Naive thymus-derived CD4-positive, alpha-beta T cell (primary cell): ENCODE results near the gene ADGRB2. TPM values are rescaled to one million over a fixed set of nuclear protein-coding genes. Genes with fewer than 3 reads are reported as not detected.

Experiments used
- ATAC-seq: fragments of 150-1000 bp; cut with Tn5 transposase; 2 replicates; pipeline ENCODE4 v1.10.0; 2021; ENCODE audit warnings: mild to moderate bottlenecking, moderate library complexity
- CTCF ChIA-PET: fragments of 350-600 bp; sonication (Branson Sonifier 250); formaldehyde crosslinking; loops from one replicate; lab custom pipeline; 2021; ENCODE audit warnings: antibody characterized with exemption; lab: Charles Lee
- POLR2A ChIA-PET: fragments of 350-600 bp; sonication (Branson Sonifier 250); formaldehyde crosslinking; loops from one replicate; lab custom pipeline; 2021; ENCODE audit warnings: antibody characterized with exemption, inconsistent platforms; lab: Charles Lee
- DNase-seq, 9 donors: peaks; one replicate each; pipeline versions ENCODE4 v3.0.0 to v3.0.0-alpha.2; 2020 to 2022; ENCODE audit warnings: mixed read lengths in 1 of 9
- H3K27ac ChIP-seq: one replicate; pipeline ENCODE4 v1.7.0; 2013; ENCODE audit warnings: mild to moderate bottlenecking, low read depth, low read length, moderate library complexity
- H3K27me3 ChIP-seq, 2 donors: one replicate each; pipeline ENCODE4 v1.7.0; 2013; ENCODE audit warnings: low read length in 2 of 2, mild to moderate bottlenecking in 2 of 2, moderate library complexity in 2 of 2; ENCODE audit not compliant: control insufficient read depth in 2 of 2, insufficient read depth in 2 of 2
- H3K36me3 ChIP-seq, 3 experiments: 1 replicate in 2 of 3; 2 replicates in 1 of 3; pipeline ENCODE4 v1.7.0; 2013; ENCODE audit warnings: low read length in 3 of 3, mild to moderate bottlenecking in 3 of 3, moderate library complexity in 1 of 3; ENCODE audit not compliant: insufficient read depth in 3 of 3, control insufficient read depth in 2 of 3
- H3K4me1 ChIP-seq, 2 donors: one replicate each; pipeline ENCODE4 v1.7.0; 2013; ENCODE audit warnings: low read length in 2 of 2, mild to moderate bottlenecking in 2 of 2, moderate library complexity in 1 of 2; ENCODE audit not compliant: control insufficient read depth in 2 of 2, insufficient read depth in 2 of 2
- H3K4me3 ChIP-seq: 2 replicates; pipeline ENCODE4 v1.7.0; 2013; ENCODE audit warnings: mild to moderate bottlenecking, low read length
- H3K9me3 ChIP-seq, 3 experiments: 1 replicate in 2 of 3; 2 replicates in 1 of 3; pipeline ENCODE4 v1.7.0; 2013; ENCODE audit warnings: low read length in 3 of 3; ENCODE audit not compliant: control insufficient read depth in 2 of 3
- H3K27ac Mint-ChIP-seq, 9 donors: one replicate each; pipeline ENCODE4 v1.8.0; 2020 to 2022; ENCODE audit warnings: mixed read lengths in 9 of 9, mild to moderate bottlenecking in 8 of 9, moderate library complexity in 5 of 9, inconsistent platforms in 2 of 9
- H3K27me3 Mint-ChIP-seq, 5 donors: one replicate each; pipeline ENCODE4 v1.8.0; 2021 to 2022; ENCODE audit warnings: mixed read lengths in 5 of 5, mild to moderate bottlenecking in 1 of 5
- H3K36me3 Mint-ChIP-seq, 5 donors: one replicate each; pipeline ENCODE4 v1.8.0; 2020 to 2022; ENCODE audit warnings: mixed read lengths in 5 of 5, mild to moderate bottlenecking in 3 of 5, inconsistent platforms in 1 of 5
- H3K4me1 Mint-ChIP-seq, 7 donors: one replicate each; pipeline ENCODE4 v1.8.0; 2020 to 2022; ENCODE audit warnings: mixed read lengths in 7 of 7, mild to moderate bottlenecking in 3 of 7, inconsistent platforms in 1 of 7
- H3K4me3 Mint-ChIP-seq, 10 donors: one replicate each; pipeline ENCODE4 v1.8.0; 2020 to 2022; ENCODE audit warnings: mild to moderate bottlenecking in 10 of 10, mixed read lengths in 10 of 10, moderate library complexity in 6 of 10, inconsistent platforms in 2 of 10
- H3K9me3 Mint-ChIP-seq, 11 donors: one replicate each; pipeline ENCODE4 v1.8.0; 2020 to 2022; ENCODE audit warnings: mixed read lengths in 11 of 11, mild to moderate bottlenecking in 4 of 11, inconsistent platforms in 1 of 11, moderate library complexity in 1 of 11
- intact Hi-C, 2 donors: fragments of 100-400 bp; cut with micrococcal nuclease; formaldehyde crosslinking; loops; one replicate each; pipeline ENCODE4 v1.15.1; 2023
- microRNA-seq: library from miRNA; unstranded; fragments of <30 nt; microRNA quantifications from one replicate; pipeline ENCODE4 v1.2.0, GENCODE V29; 2022; ENCODE audit warnings: borderline microRNAs expressed
- polyA plus RNA-seq, 2 donors: library from polyadenylated mRNA; unstranded; fragments of 300-500 nt; fragmentation: Illumina TruSeq; gene quantifications; one replicate each; pipeline ENCODE4 v1.2.3, GENCODE V29; 2021
- total RNA-seq, 6 experiments: library from RNA in 5 of 6; stranded (reverse) in 5 of 6; gene quantifications; 1 replicate in 5 of 6; 2 replicates in 1 of 6; pipeline ENCODE4 v1.2.3 and lab custom pipeline; 2021 to 2026

The ADGRB2 gene
- total and polyA plus RNA-seq, 7 experiments from 2014 or later, result 0.11 to 4.3 (median 0.43) TPM; not detected in 2

DNA sequence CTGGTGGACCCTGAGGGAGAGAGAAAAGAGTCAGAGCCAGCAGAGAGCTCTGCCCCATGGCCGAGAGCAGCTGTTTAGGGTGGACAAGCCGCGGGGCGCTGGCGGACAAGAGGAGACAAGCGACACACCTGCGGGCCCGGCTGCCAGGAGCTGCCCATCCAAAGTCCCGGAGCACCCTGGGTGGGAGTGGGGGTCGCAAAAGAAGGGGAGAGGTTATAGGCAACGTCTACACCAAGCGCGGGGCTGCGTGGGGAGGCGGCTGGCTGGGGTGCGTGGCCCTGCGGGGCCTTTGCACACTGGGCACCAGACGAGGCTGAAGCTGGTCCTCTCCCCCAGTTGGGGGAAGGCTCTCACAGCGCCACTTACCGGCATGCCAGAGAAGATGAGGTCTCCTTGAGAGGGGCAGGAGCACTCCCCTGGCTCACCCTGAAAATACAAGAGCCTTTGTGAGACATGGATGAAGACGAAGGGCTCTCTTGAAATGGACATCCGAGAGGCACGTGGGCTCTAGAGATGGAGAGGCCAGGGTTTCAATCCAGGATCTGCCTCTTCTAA lies 84.4 kb downstream of the ADGRB2 start:
- Mint-ChIP-seq H3K4me3 (no peak overlapping the region), H3K27me3 (peaks cover 0 to 12% (median 0%) of the 10 kb centered on the region in 5 donors), H3K4me1 (no peaks in the 10 kb centered on the region), H3K27ac (no peak overlapping the region), H3K9me3 (no peaks in the 10 kb centered on the region), H3K36me3 (no peaks in the 10 kb centered on the region)
- Histone ChIP-seq H3K4me1 (no peaks in the 10 kb centered on the region), H3K4me3 (no peak overlapping the region), H3K36me3 (no peaks in the 10 kb centered on the region), H3K27ac (no peak overlapping the region), H3K27me3 (no peaks in the 10 kb centered on the region), H3K9me3 (no peaks in the 10 kb centered on the region)
- ChIA-PET CTCF (interaction anchor here (0.9 kb wide), 1 partner anchor 39 kb away, joined by 6 read pairs; no protein-coding TSS in a partner anchor), POLR2A (no interaction called here)
- intact Hi-C loops, result no loop called here
- DNase-seq, result no peak
- ATAC-seq, result no peak

DNA sequence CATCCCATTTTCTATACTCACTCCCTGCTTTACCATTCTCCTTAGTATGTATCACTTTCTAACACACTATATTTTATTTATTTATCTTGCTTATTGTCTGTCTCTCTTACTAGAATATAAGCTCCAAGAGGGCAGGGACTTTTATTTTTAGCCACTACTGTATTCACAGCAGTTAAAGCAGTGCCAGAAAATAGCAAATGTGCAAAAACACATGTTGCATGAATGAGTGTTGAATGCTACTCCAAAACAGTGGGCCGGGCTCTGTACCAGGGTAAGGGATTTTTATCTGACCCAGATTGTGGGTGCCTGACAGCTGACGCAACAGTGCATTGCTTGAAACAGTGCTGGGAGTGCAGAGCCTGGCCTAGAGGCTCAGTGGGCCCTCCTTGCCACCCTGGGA lies 85.0 kb downstream of the ADGRB2 start:
- Histone ChIP-seq H3K4me3 (no peak overlapping the region), H3K27me3 (no peaks in the 10 kb centered on the region), H3K36me3 (no peaks in the 10 kb centered on the region), H3K27ac (no peak overlapping the region), H3K9me3 (no peaks in the 10 kb centered on the region), H3K4me1 (no peaks in the 10 kb centered on the region)
- Mint-ChIP-seq H3K4me3 (no peak overlapping the region), H3K4me1 (no peaks in the 10 kb centered on the region), H3K9me3 (no peaks in the 10 kb centered on the region), H3K36me3 (no peaks in the 10 kb centered on the region), H3K27ac (no peak overlapping the region), H3K27me3 (peaks cover 0 to 12% (median 0%) of the 10 kb centered on the region in 5 donors)
- no peak for DNase-seq
- ChIA-PET CTCF (no interaction called here), POLR2A (no interaction called here)
- no peak for ATAC-seq
- intact Hi-C loops, result no loop called here

DNA sequence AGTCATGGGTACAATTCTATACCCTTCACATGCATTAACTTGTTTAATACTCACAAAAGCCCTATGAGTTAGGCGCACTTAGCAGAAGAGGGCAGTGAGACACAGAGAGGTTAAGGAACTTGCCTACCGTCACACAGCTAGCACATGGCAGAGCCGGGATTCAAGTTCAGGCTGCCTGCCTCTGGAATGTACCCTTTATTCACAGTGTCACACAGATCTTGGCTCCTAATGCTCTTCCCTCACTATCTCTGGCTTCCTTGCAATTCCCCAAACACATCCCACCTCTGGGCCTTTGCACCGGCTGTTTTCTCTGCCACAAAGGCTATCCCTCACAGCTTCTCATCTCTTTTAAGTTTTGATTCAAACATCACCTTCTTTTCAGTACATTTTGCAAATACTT lies 85.5 kb downstream of the ADGRB2 start:
- no peaks in the 10 kb centered on the region for H3K4me1 ChIP-seq
- CTCF ChIA-PET, result no interaction called here
- H3K4me1 Mint-ChIP-seq, result no peaks in the 10 kb centered on the region
- H3K27me3 ChIP-seq, result no peaks in the 10 kb centered on the region
- no peaks in the 10 kb centered on the region for H3K36me3 ChIP-seq
- no peak overlapping the region for H3K27ac ChIP-seq
- no peaks in the 10 kb centered on the region for H3K9me3 Mint-ChIP-seq
- H3K27ac Mint-ChIP-seq, result no peak overlapping the region
- no peak overlapping the region for H3K4me3 Mint-ChIP-seq
- intact Hi-C loops, result no loop called here
- ATAC-seq (no peak), DNase-seq (no peak)
- no peaks in the 10 kb centered on the region for H3K36me3 Mint-ChIP-seq
- H3K9me3 ChIP-seq, result no peaks in the 10 kb centered on the region
- H3K4me3 ChIP-seq, result no peak overlapping the region
- POLR2A ChIA-PET, result no interaction called here
- H3K27me3 Mint-ChIP-seq, result peaks cover 0 to 12% (median 0%) of the 10 kb centered on the region in 5 donors

DNA sequence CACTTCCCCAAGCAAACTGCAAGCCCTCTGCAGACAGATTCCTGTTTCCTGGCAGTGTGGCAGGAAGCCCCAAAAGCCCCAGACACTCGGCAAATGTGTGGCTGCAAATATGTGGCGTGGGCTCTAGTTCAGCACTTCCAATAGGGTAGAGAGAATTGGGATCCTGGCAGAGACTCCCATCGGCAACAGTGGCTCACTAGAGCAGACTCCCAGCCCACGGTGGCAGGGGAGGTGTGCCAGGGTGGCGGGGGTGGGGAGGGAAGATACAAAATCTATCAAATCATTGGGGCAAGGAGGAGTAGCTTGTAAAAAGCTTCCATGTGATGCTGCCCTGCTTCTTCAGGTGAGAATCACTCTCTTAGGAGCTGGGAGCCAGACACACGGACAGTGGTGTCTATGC lies 86.2 kb downstream of the ADGRB2 start:
- no peaks in the 10 kb centered on the region for H3K36me3 ChIP-seq
- DNase-seq (no peak), ATAC-seq (no peak)
- Mint-ChIP-seq H3K9me3 (no peaks in the 10 kb centered on the region), H3K4me3 (no peak overlapping the region), H3K27me3 (peaks cover 0 to 12% (median 0%) of the 10 kb centered on the region in 5 donors), H3K27ac (peak overlapping the region in 1 of 9 donors; percentile 67), H3K4me1 (no peaks in the 10 kb centered on the region), H3K36me3 (no peaks in the 10 kb centered on the region)
- POLR2A ChIA-PET, result no interaction called here
- intact Hi-C loops, result no loop called here
- no peaks in the 10 kb centered on the region for H3K4me1 ChIP-seq
- no peak overlapping the region for H3K27ac ChIP-seq
- H3K27me3 ChIP-seq, result no peaks in the 10 kb centered on the region
- H3K4me3 ChIP-seq, result no peak overlapping the region
- H3K9me3 ChIP-seq, result no peaks in the 10 kb centered on the region
- CTCF ChIA-PET, result no interaction called here

DNA sequence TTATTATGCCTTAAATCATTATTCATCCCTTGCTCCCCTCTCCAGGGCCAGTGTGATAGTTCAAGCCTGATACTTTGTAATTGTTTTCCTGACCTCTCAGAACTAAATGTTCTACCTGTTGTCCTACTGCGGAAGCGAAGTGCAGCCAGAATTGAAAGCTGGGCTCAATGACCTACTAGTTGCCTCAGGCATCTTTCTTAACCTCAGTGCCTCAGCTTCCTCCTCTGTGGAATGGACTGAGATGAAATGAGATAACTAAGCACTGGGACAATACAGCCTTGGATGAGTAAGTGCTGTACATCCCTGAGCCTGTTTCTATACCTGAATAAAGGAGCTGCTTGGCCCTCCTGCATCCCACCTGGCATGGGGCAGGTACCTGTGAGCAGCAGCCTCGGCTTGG lies 86.7 kb downstream of the ADGRB2 start:
- H3K4me1 Mint-ChIP-seq, result no peaks in the 10 kb centered on the region
- DNase-seq, result no peak
- Histone ChIP-seq H3K4me1 (no peaks in the 10 kb centered on the region), H3K4me3 (no peak overlapping the region), H3K9me3 (no peaks in the 10 kb centered on the region), H3K27ac (no peak overlapping the region), H3K36me3 (no peaks in the 10 kb centered on the region), H3K27me3 (no peaks in the 10 kb centered on the region)
- no peaks in the 10 kb centered on the region for H3K36me3 Mint-ChIP-seq
- H3K9me3 Mint-ChIP-seq, result no peaks in the 10 kb centered on the region
- peaks cover 0 to 10% (median 0%) of the 10 kb centered on the region in 5 donors for H3K27me3 Mint-ChIP-seq
- POLR2A ChIA-PET, result no interaction called here
- H3K27ac Mint-ChIP-seq, result no peak overlapping the region
- no peak overlapping the region for H3K4me3 Mint-ChIP-seq
- no peak for ATAC-seq
- CTCF ChIA-PET, result no interaction called here
- intact Hi-C loops, result no loop called here

Small RNA genes within 50 kb of the gene (microRNA-seq; reads per million reads assigned to microRNA genes)
- not detected for gene MIR4254

Other genes with a start within 250 kb of the ADGRB2 start
- not detected for gene TINAGL1, start 187.8 kb downstream of the ADGRB2 start, total RNA-seq
- gene TINAGL1, start 187.8 kb downstream of the ADGRB2 start, polyA plus RNA-seq, result not detected
- not detected for gene HCRTR1, start 146.7 kb downstream of the ADGRB2 start, total RNA-seq
- gene HCRTR1, start 146.7 kb downstream of the ADGRB2 start, polyA plus RNA-seq, result not detected
- gene PEF1, start 119.5 kb downstream of the ADGRB2 start, total RNA-seq, result 10 to 100 TPM; 37.7 to 49.8 (median 40.8) TPM
- gene PEF1, start 119.5 kb downstream of the ADGRB2 start, polyA plus RNA-seq, result 10 to 100 TPM; 74.7 to 87.7 TPM
- gene COL16A1, start 60.3 kb downstream of the ADGRB2 start, total RNA-seq, result under 1 TPM in 1 of 5 experiments, not detected in 4; 0.37 TPM
- under 1 TPM in 1 of 2 donors, not detected in 1; 0.31 TPM for gene COL16A1, start 60.3 kb downstream of the ADGRB2 start, polyA plus RNA-seq
- under 1 TPM in 2 of 5 experiments, not detected in 3; 0.21 to 0.38 TPM for gene SPOCD1, start 51.7 kb upstream of the ADGRB2 start, total RNA-seq
- gene SPOCD1, start 51.7 kb upstream of the ADGRB2 start, polyA plus RNA-seq, result not detected
- 100 to 1,000 TPM; 196 to 449 (median 271) TPM for gene PTP4A2, start 174.0 kb upstream of the ADGRB2 start, total RNA-seq
- 100 to 1,000 TPM; 276 to 398 TPM for gene PTP4A2, start 174.0 kb upstream of the ADGRB2 start, polyA plus RNA-seq
- 100 to 1,000 TPM in 3 of 5 experiments, 10 to 100 TPM in 2; 89.2 to 162 (median 125) TPM for gene KHDRBS1, start 249.5 kb upstream of the ADGRB2 start, total RNA-seq
- 100 to 1,000 TPM; 108 to 116 TPM for gene KHDRBS1, start 249.5 kb upstream of the ADGRB2 start, polyA plus RNA-seq